HEK293 (cell line): ENCODE measurements around the gene KDM6A.

Source experiments
- CTCF ChIP-seq: fragments of 450-650 bp; formaldehyde crosslinking; IDR thresholded peaks from 2 replicates; pipeline ENCODE4 v1.5.1; 2016; ENCODE audit warnings: missing biosample characterization, missing genetic modification characterization
- HOXA7 ChIP-seq: sonication (generic); formaldehyde crosslinking; IDR thresholded peaks from 2 replicates; pipeline ENCODE4 v1.8.1; 2022; ENCODE audit warnings: missing genetic modification reagents, borderline replicate concordance
- KLF17 ChIP-seq: fragments of 450-650 bp; formaldehyde crosslinking; IDR thresholded peaks from 2 replicates; pipeline ENCODE4 v1.5.1; 2016; ENCODE audit warnings: missing biosample characterization, missing genetic modification characterization
- MYNN ChIP-seq: fragments of 450-650 bp; formaldehyde crosslinking; IDR thresholded peaks from 2 replicates; pipeline ENCODE4 v1.5.1; 2016; ENCODE audit warnings: missing biosample characterization, missing genetic modification characterization, borderline replicate concordance
- PRDM10 ChIP-seq: fragments of 450-650 bp; formaldehyde crosslinking; IDR thresholded peaks from 2 replicates; pipeline ENCODE4 v1.5.1; 2016; ENCODE audit warnings: missing biosample characterization, missing genetic modification characterization
- ZNF501 ChIP-seq: fragments of 450-650 bp; formaldehyde crosslinking; IDR thresholded peaks from 2 replicates; pipeline ENCODE4 v1.5.1; 2016; ENCODE audit warnings: missing biosample characterization, missing genetic modification characterization
- ZNF596 ChIP-seq: fragments of 450-650 bp; IDR thresholded peaks from 2 replicates; pipeline ENCODE4 v1.5.0; 2018; ENCODE audit warnings: missing biosample characterization, mild to moderate bottlenecking, missing genetic modification characterization, moderate library complexity
- ZNF777 ChIP-seq: fragments of 450-650 bp; formaldehyde crosslinking; IDR thresholded peaks from 2 replicates; pipeline ENCODE4 v1.5.1; 2017; ENCODE audit warnings: missing biosample characterization, missing genetic modification characterization, borderline replicate concordance
- ZNF792 ChIP-seq: fragments of 450-650 bp; formaldehyde crosslinking; IDR thresholded peaks from 2 replicates; pipeline ENCODE4 v1.5.1; 2016; ENCODE audit warnings: missing biosample characterization, missing genetic modification characterization

- TF ChIP-seq CTCF (no peak), ZNF777 (no peak), ZNF501 (tag by site-specific recombination) (no peak), KLF17 (tag by site-specific recombination) (no peak), ZNF792 (tag by site-specific recombination) (no peak), ZNF596 (tag by site-specific recombination) (no peak), HOXA7 (CRISPR knock-in tag) (no peak), PRDM10 (tag by site-specific recombination) (no peak), MYNN (no peak)
Observed at GRCh38 chrX:45011131-45011530, 138.1 kb downstream of the KDM6A start.
